Neural progenitor cell (in vitro differentiated cells): ENCODE data around the gene DDX28. TPM values are rescaled to one million over a fixed set of nuclear protein-coding genes. Genes with fewer than 3 reads are reported as not detected.

Experiments used
- DNase-seq: peaks from one replicate; pipeline ENCODE4 v3.0.0-alpha.2; 2016; ENCODE audit warnings: low spot score
- H2AFZ ChIP-seq: fragments of 200-600 bp; sonication (generic); replicated peaks from 2 replicates; pipeline ENCODE4 v1.6.1; 2016; ENCODE audit warnings: antibody characterized with exemption
- H3F3A ChIP-seq: fragments of 200-600 bp; sonication (generic); 2 replicates; pipeline ENCODE4 v1.6.1; 2016; ENCODE audit warnings: antibody characterized with exemption, low read depth
- H3K27ac ChIP-seq: fragments of 200-600 bp; sonication (generic); 2 replicates; pipeline ENCODE4 v1.5.1; 2016; ENCODE audit warnings: mild to moderate bottlenecking
- H3K27me3 ChIP-seq: fragments of 200-600 bp; sonication (generic); 2 replicates; pipeline ENCODE4 v1.6.1; 2016; ENCODE audit warnings: mild to moderate bottlenecking, moderate library complexity
- H3K36me3 ChIP-seq: fragments of 200-600 bp; sonication (generic); 2 replicates; pipeline ENCODE4 v1.5.1; 2016
- H3K4me1 ChIP-seq: fragments of 200-600 bp; sonication (generic); 2 replicates; pipeline ENCODE4 v1.6.1; 2016; ENCODE audit warnings: mixed run types
- H3K4me2 ChIP-seq: fragments of 200-600 bp; sonication (generic); 2 replicates; pipeline ENCODE4 v1.6.1; 2016
- H3K4me3 ChIP-seq: fragments of 200-600 bp; sonication (generic); 2 replicates; pipeline ENCODE4 v1.5.1; 2016
- H3K79me2 ChIP-seq: fragments of 200-600 bp; sonication (generic); 2 replicates; pipeline ENCODE4 v1.6.1; 2016; ENCODE audit warnings: low read depth
- H3K9ac ChIP-seq: fragments of 200-600 bp; sonication (generic); 2 replicates; pipeline ENCODE4 v1.6.1; 2016
- H3K9me3 ChIP-seq: fragments of 200-600 bp; sonication (generic); 2 replicates; pipeline ENCODE4 v1.5.1; 2016; ENCODE audit warnings: low read depth
- H4K20me1 ChIP-seq: fragments of 200-600 bp; sonication (generic); 2 replicates; pipeline ENCODE4 v1.6.1; 2016; ENCODE audit warnings: low read depth
- H3K27ac Mint-ChIP-seq: 3 replicates; pipeline ENCODE4 v1.8.0; 2021; ENCODE audit warnings: mixed read lengths
- H3K27me3 Mint-ChIP-seq: 2 replicates; pipeline ENCODE4 v1.8.0; 2022; ENCODE audit warnings: low read depth, mild to moderate bottlenecking, inconsistent platforms, moderate library complexity, mixed read lengths; ENCODE audit not compliant: insufficient read depth
- H3K36me3 Mint-ChIP-seq: 3 replicates; pipeline ENCODE4 v1.8.0; 2021; ENCODE audit warnings: mixed read lengths
- H3K4me1 Mint-ChIP-seq: 3 replicates; pipeline ENCODE4 v1.8.0; 2021; ENCODE audit warnings: mixed read lengths
- H3K4me3 Mint-ChIP-seq: 3 replicates; pipeline ENCODE4 v1.8.0; 2021; ENCODE audit warnings: mild to moderate bottlenecking, moderate library complexity, mixed read lengths
- H3K9me3 Mint-ChIP-seq: 3 replicates; pipeline ENCODE4 v1.8.0; 2020; ENCODE audit warnings: mixed read lengths
- CTCF ChIP-seq: fragments of 200-600 bp; sonication (generic); IDR thresholded peaks from 2 replicates; pipeline ENCODE4 v1.5.1; 2017; ENCODE audit warnings: antibody characterized with exemption, mild to moderate bottlenecking
- EZH2 ChIP-seq: fragments of 200-600 bp; sonication (generic); IDR thresholded peaks from 2 replicates; pipeline ENCODE4 v1.6.1; 2017; ENCODE audit warnings: antibody characterized with exemption, mild to moderate bottlenecking, moderate library complexity
- EZH2phosphoT487 ChIP-seq: fragments of 200-600 bp; sonication (generic); IDR thresholded peaks from 2 replicates; pipeline ENCODE4 v1.6.1; 2017; ENCODE audit warnings: antibody characterized with exemption
- small RNA-seq: library from RNA; depleted of rRNA; stranded (forward); fragments of <200 nt; gene quantifications from one replicate; pipeline ENCODE3, GENCODE V24; 2015
- total RNA-seq: library from RNA; depleted of rRNA; stranded (reverse); fragments of >200 nt; gene quantifications from 2 replicates; pipeline ENCODE4 v1.2.3, GENCODE V29; 2015; ENCODE audit warnings: low replicate concordance

DDX28 gene
- total RNA-seq, 1 donor from 2014 or later = 7.3 TPM

- H3K4me3 ChIP-seq = no peak overlapping the region
- H4K20me1 ChIP-seq = peaks cover 5% of the 10 kb centered on the region
- peaks cover 9% of the 10 kb centered on the region for H3K4me1 ChIP-seq
- H3K27ac Mint-ChIP-seq = no peak overlapping the region
- no peaks in the 10 kb centered on the region for H3K9me3 Mint-ChIP-seq
- no peaks in the 10 kb centered on the region for H3K36me3 ChIP-seq
- H3K9ac ChIP-seq = no peak overlapping the region
- H2AFZ ChIP-seq = no peak overlapping the region
- no peak overlapping the region for H3K4me2 ChIP-seq
- peaks cover 24% of the 10 kb centered on the region for H3F3A ChIP-seq
- TF ChIP-seq CTCF (no peak), EZH2phosphoT487 (no peak), EZH2 (no peak)
- no peaks in the 10 kb centered on the region for H3K79me2 ChIP-seq
- no peaks in the 10 kb centered on the region for H3K36me3 Mint-ChIP-seq
- H3K9me3 ChIP-seq = no peaks in the 10 kb centered on the region
- peaks cover 28% of the 10 kb centered on the region for H3K27me3 Mint-ChIP-seq
- H3K4me3 Mint-ChIP-seq = peak overlapping the region; percentile 10
- DNase-seq = no peak
- no peak overlapping the region for H3K27ac ChIP-seq
- H3K4me1 Mint-ChIP-seq = peaks cover 16% of the 10 kb centered on the region
- H3K27me3 ChIP-seq = peaks cover 20% of the 10 kb centered on the region
These were observed 51.9 kb downstream of the DDX28 start for GRCh38 chr16:67971111-67971510.

Small RNA genes within 50 kb of the gene (small RNA-seq; reads per million reads assigned to genes)
- not detected for gene RNU6-359P

Other genes with a start within 250 kb of the DDX28 start
- gene RANBP10, start 216.7 kb downstream of the DDX28 start, total RNA-seq = 11.4 and 12.3 TPM in 2 replicates
- 2.8 and 2.9 TPM in 2 replicates for gene TSNAXIP1, start 216.3 kb downstream of the DDX28 start, total RNA-seq
- gene THAP11, start 180.9 kb downstream of the DDX28 start, total RNA-seq = 27.3 and 46.5 TPM in 2 replicates
- gene NUTF2, start 176.3 kb downstream of the DDX28 start, total RNA-seq = 133 and 221 TPM in 2 replicates
- gene CENPT, start 175.5 kb downstream of the DDX28 start, total RNA-seq = 36.2 and 60.4 TPM in 2 replicates
- gene EDC4, start 150.2 kb downstream of the DDX28 start, total RNA-seq = 32.7 and 54.2 TPM in 2 replicates
- 0.54 and 2.0 TPM in 2 replicates for gene NRN1L, start 138.3 kb downstream of the DDX28 start, total RNA-seq
- 13.1 and 30.4 TPM in 2 replicates for gene PSKH1, start 130.0 kb downstream of the DDX28 start, total RNA-seq
- 0.40 and 0.45 TPM in 2 replicates for gene CTRL, start 91.4 kb downstream of the DDX28 start, total RNA-seq
- gene PSMB10, start 86.4 kb downstream of the DDX28 start, total RNA-seq = 1.2 and 4.4 TPM in 2 replicates
- gene LCAT, start 79.1 kb downstream of the DDX28 start, total RNA-seq = 1.5 and 4.9 TPM in 2 replicates
- gene SLC12A4, start 54.6 kb downstream of the DDX28 start, total RNA-seq = 8.8 and 21.1 TPM in 2 replicates
- gene DPEP3, start 42.7 kb downstream of the DDX28 start, total RNA-seq = 0.19 TPM in 1 of 2 replicates, not detected in the other
- not detected in 2 replicates for gene DPEP2, start 23.7 kb downstream of the DDX28 start, total RNA-seq
- gene DPEP2NB, start 7.3 kb downstream of the DDX28 start, total RNA-seq = not detected in 2 replicates
- gene DUS2, start 52 bp upstream of the DDX28 start, total RNA-seq = 22.7 and 22.9 TPM in 2 replicates
- gene NFATC3, start 62.1 kb upstream of the DDX28 start, total RNA-seq = 34.2 and 43.1 TPM in 2 replicates
- gene ESRP2, start 212.9 kb upstream of the DDX28 start, total RNA-seq = 1.5 and 5.4 TPM in 2 replicates
- 3.8 and 11.7 TPM in 2 replicates for gene PLA2G15, start 222.1 kb upstream of the DDX28 start, total RNA-seq
- 5.6 and 13.7 TPM in 2 replicates for gene SLC7A6, start 241.3 kb upstream of the DDX28 start, total RNA-seq